GM21390 (cell line): Measurements from ENCODE around the gene ZKSCAN5.
A peak's percentile ranks its signal among the peaks of the same experiment; 100 is the strongest.
"Not testable (repeated sequence)": the region's sequence is repeated elsewhere in the genome, so short reads cannot be mapped to it uniquely, and the experiment has no call there.

ENCODE experiments used
- ATAC-seq: cut with Tn5 transposase; IDR thresholded peaks from one replicate; pipeline ENCODE4 v1.9.1; 2021; ENCODE audit not compliant: unreplicated experiment

The ZKSCAN5 gene

GRCh38 chr7:99551767-99552463 is 47.5 kb downstream of the ZKSCAN5 start, which contains the start of gene FAM200A:
Gene FAM200A (minus strand): TSS chr7:99552114. CDS start chr7:99548407, 3,707 bp downstream.
- peak; percentile 98 for ATAC-seq

- no peak for ATAC-seq
These were observed 48.6 kb downstream of the ZKSCAN5 start for GRCh38 chr7:99553039-99553438.

- ATAC-seq: no peak
These were observed 50.5 kb downstream of the ZKSCAN5 start for GRCh38 chr7:99554939-99555338.

GRCh38 chr7:99557196-99557607 is 52.7 kb downstream of the ZKSCAN5 start:
- no peak for ATAC-seq

- ATAC-seq: peak; percentile 35
These were observed 53.5 kb downstream of the ZKSCAN5 start for GRCh38 chr7:99557940-99558305.

GRCh38 chr7:99558306-99559174 is 54.1 kb downstream of the ZKSCAN5 start, which contains the start of gene ZNF655:
Gene ZNF655 (plus strand): TSS chr7:99558642. CDS start chr7:99560560, 1,918 bp downstream.
- peak; percentile 77 for ATAC-seq

GRCh38 chr7:99559175-99559915 is 54.9 kb downstream of the ZKSCAN5 start:
- ATAC-seq: no peak

GRCh38 chr7:99560834-99561736 is 56.6 kb downstream of the ZKSCAN5 start:
- no peak for ATAC-seq

- ATAC-seq: no peak
These were observed 57.2 kb downstream of the ZKSCAN5 start for GRCh38 chr7:99561737-99562051.

- no peak for ATAC-seq
These were observed 57.8 kb downstream of the ZKSCAN5 start for GRCh38 chr7:99562114-99562784.

GRCh38 chr7:99562832-99563231 is 58.4 kb downstream of the ZKSCAN5 start:
- ATAC-seq: no peak

GRCh38 chr7:99563650-99564049 is 59.2 kb downstream of the ZKSCAN5 start:
- ATAC-seq: no peak

GRCh38 chr7:99568770-99569169 is 64.3 kb downstream of the ZKSCAN5 start:
- not testable (repeated sequence) for ATAC-seq

- ATAC-seq: no peak
These were observed 67.3 kb downstream of the ZKSCAN5 start for GRCh38 chr7:99571768-99572167.

- ATAC-seq: no peak
These were observed 68.8 kb downstream of the ZKSCAN5 start for GRCh38 chr7:99573257-99573656.

- ATAC-seq: no peak
These were observed 71.8 kb downstream of the ZKSCAN5 start for GRCh38 chr7:99576251-99576650.

- no peak for ATAC-seq
These were observed 75.0 kb downstream of the ZKSCAN5 start for GRCh38 chr7:99579281-99579955.

- no peak for ATAC-seq
These were observed 75.7 kb downstream of the ZKSCAN5 start for GRCh38 chr7:99579956-99580777.
